GM12873 (cell line): Measurements from ENCODE around the gene ABHD1.

Experiments
- CTCF ChIP-seq: IDR thresholded peaks from 2 replicates; pipeline ENCODE4 v1.5.1; 2012; ENCODE audit warnings: low read depth, mild to moderate bottlenecking, moderate library complexity, low read length, control low read depth; ENCODE audit not compliant: insufficient read depth; ENCODE audit errors: missing control alignments

ABHD1 gene

DNA sequence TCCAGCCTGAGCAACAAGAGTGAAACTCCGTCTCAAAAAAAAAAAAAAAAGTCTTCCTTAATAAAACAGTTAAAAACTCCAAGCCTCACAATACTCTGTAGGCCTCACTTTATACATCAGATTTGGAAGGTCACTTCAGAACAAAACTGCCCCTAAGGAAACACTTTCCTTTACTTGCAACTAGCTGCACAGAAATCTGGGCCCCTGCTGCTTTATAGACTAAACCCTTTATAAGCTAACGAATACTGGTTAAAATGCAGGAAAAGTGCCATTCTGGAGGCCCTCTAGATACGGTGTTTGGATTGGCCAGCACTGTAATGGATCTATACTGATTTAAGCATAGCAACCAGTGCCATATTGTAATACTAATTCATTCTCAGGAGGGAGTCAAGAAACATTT, 1.5 kb downstream of the ABHD1 start:
- TF ChIP-seq CTCF = no peak

GRCh38 chr2:27126252-27126710, 2.7 kb downstream of the ABHD1 start:
- TF ChIP-seq CTCF = no peak

DNA sequence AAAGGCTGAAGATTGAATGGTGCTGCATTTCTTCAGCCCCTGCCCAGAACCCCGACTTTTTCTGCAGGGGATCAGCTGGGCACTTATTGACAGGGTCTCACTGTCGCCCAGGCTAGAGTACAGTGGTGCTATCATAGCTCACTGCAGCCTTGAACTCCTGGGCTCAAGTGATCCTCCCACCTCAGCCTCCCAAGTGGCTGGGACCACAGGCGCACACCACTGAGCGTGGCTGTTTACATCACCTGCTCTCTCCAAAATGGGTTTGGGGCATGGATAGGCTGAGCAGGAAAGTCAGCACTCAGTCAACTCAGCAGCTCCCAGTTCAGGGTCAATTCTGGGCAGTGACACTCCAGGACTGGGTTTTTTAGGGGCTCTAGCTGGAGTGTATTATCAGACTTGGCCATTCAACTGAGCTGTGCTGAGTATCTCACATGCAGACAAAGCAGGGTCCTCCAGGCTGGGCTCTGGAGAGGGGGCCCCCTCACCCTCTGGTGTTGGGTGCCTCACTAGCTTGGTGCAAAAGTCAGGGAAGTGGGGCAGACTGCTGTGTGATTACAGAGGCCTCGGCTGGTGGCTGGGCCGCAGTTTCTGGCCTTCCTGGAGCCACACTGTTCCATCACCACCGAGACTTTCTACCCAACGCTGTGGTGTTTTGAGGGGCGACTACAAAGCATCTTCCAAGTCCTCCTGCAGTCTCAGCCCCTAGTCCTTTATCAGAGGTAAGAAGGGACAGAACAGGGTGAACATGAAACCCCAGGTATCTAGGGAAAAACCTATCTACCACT, 4.5 kb downstream of the ABHD1 start:
- TF ChIP-seq CTCF = no peak

DNA sequence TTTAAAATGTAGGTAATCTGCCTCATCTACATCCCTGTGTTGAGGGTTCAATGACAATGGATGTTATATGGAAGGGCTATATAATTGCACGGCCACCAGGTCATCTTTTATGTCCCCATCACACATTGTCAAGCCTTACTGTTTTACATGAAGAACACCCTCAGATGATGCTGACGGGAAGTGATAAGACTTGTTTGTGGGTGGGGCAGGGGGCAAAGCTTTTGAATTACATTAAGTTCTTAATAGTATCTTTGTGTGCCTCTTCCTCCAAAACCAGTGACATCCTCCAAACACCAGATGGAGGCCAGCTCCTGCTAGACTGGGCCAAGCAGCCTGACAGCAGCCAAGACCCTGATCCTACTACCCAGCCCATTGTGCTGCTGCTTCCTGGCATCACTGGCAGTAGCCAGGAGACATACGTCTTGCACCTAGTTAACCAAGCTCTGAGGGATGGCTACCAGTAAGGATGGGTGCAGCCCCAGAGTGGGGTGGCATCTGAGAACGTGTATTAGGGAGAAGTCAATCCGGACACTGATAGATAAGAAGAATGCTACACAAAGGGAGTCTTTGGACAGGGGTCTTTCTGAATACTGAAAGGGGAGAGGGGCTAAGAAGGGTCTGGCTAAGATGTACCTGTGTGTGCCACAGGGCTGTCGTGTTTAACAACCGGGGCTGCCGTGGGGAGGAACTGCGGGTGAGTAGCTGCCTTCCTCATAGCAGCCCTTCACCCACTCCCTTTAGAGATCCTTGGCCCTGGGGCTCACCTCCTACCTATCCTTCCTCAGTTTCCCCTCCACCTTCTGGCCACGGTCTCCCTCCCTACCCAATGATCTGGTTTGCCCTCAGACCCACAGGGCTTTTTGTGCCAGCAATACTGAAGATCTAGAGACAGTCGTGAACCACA, 5.3 kb downstream of the ABHD1 start:
- no peak for TF ChIP-seq CTCF

- no peak for TF ChIP-seq CTCF
Measured at GRCh38 chr2:27130396-27130795, 6.8 kb downstream of the ABHD1 start.

- TF ChIP-seq CTCF = no peak
Measured at GRCh38 chr2:27131429-27131828, 7.8 kb downstream of the ABHD1 start.

GRCh38 chr2:27133195-27133875, 9.7 kb downstream of the ABHD1 start:
- no peak for TF ChIP-seq CTCF
